ENCODE results near the gene CLBA1.
"Not testable (repeated sequence)": the region's sequence is repeated elsewhere in the genome, so short reads cannot be mapped to it uniquely, and the experiment has no call there.

Gene CLBA1

GRCh38 chr14:105034315-105035039 lies 48.9 kb downstream of the CLBA1 start:
- TF ChIP-seq POLR2AphosphoS5 (IDR thresholded peaks at IDR 0.05; ENCODE audit: borderline replicate concordance, low read depth, low read length) (no peak), EZH2 (IDR thresholded peaks at IDR 0.05) (no peak), FOXP2 (optimal IDR thresholded peaks at IDR 0.05; ENCODE audit: control extremely low read depth, extremely low read length, insufficient read depth) (no peak)
- H3K36me3 ChIP-seq (ENCODE audit: insufficient read depth, low read length), result no peaks in the 10 kb centered on the region
- no peak for DNase-seq (ENCODE audit: low read depth, low spot score)
- no peak overlapping the region for H3K27ac ChIP-seq
- no peak overlapping the region for H3K4me3 ChIP-seq
- no peak overlapping the region for H3K9ac ChIP-seq (ENCODE audit: insufficient read length)
- no peaks in the 10 kb centered on the region for H3K9me3 ChIP-seq (ENCODE audit: low read depth, low read length)

- H3K4me3 ChIP-seq; DNase-seq (ENCODE audit: low read depth, low spot score); H3K9me3 ChIP-seq (ENCODE audit: low read depth, low read length); H3K9ac ChIP-seq (ENCODE audit: insufficient read length); H3K27ac ChIP-seq; H3K36me3 ChIP-seq (ENCODE audit: insufficient read depth, low read length): not testable (repeated sequence)
These were observed 50.0 kb downstream of the CLBA1 start for GRCh38 chr14:105035616-105036015.

- Histone ChIP-seq H3K9ac (ENCODE audit: insufficient read length) (no peak overlapping the region), H3K36me3 (ENCODE audit: insufficient read depth, low read length) (no peaks in the 10 kb centered on the region), H3K4me3 (no peak overlapping the region), H3K27ac (no peak overlapping the region), H3K9me3 (ENCODE audit: low read depth, low read length) (no peaks in the 10 kb centered on the region)
- TF ChIP-seq EZH2 (IDR thresholded peaks at IDR 0.05) (no peak), POLR2AphosphoS5 (IDR thresholded peaks at IDR 0.05; ENCODE audit: borderline replicate concordance, low read depth, low read length) (no peak)
- no peak for DNase-seq (ENCODE audit: low read depth, low spot score)
These were observed 54.0 kb downstream of the CLBA1 start for GRCh38 chr14:105039458-105040205.

- Histone ChIP-seq H3K9me3 (ENCODE audit: low read depth, low read length) (no peaks in the 10 kb centered on the region), H3K36me3 (ENCODE audit: insufficient read depth, low read length) (no peaks in the 10 kb centered on the region), H3K27ac (no peak overlapping the region), H3K4me3 (no peak overlapping the region), H3K9ac (ENCODE audit: insufficient read length) (no peak overlapping the region)
- DNase-seq (ENCODE audit: low read depth, low spot score), result no peak
- TF ChIP-seq POLR2AphosphoS5 (IDR thresholded peaks at IDR 0.05; ENCODE audit: borderline replicate concordance, low read depth, low read length), result no peak
- TF ChIP-seq EZH2 (IDR thresholded peaks at IDR 0.05), result no peak
- TF ChIP-seq FOXP2 (optimal IDR thresholded peaks at IDR 0.05; ENCODE audit: control extremely low read depth, extremely low read length, insufficient read depth), result no peak
These were observed 56.5 kb downstream of the CLBA1 start for GRCh38 chr14:105041841-105042765.

- no peak for DNase-seq (ENCODE audit: low read depth, low spot score)
- Histone ChIP-seq H3K9ac (ENCODE audit: insufficient read length) (no peak overlapping the region), H3K27ac (no peak overlapping the region), H3K9me3 (ENCODE audit: low read depth, low read length) (no peaks in the 10 kb centered on the region), H3K36me3 (ENCODE audit: insufficient read depth, low read length) (no peaks in the 10 kb centered on the region), H3K4me3 (no peak overlapping the region)
- TF ChIP-seq POLR2AphosphoS5 (IDR thresholded peaks at IDR 0.05; ENCODE audit: borderline replicate concordance, low read depth, low read length), result no peak
- no peak for TF ChIP-seq EZH2 (IDR thresholded peaks at IDR 0.05)
- no peak for TF ChIP-seq FOXP2 (optimal IDR thresholded peaks at IDR 0.05; ENCODE audit: control extremely low read depth, extremely low read length, insufficient read depth)
These were observed 57.2 kb downstream of the CLBA1 start for GRCh38 chr14:105042813-105043212.

- Histone ChIP-seq H3K27ac (no peak overlapping the region), H3K9ac (ENCODE audit: insufficient read length) (no peak overlapping the region), H3K9me3 (ENCODE audit: low read depth, low read length) (no peaks in the 10 kb centered on the region), H3K4me3 (no peak overlapping the region), H3K36me3 (ENCODE audit: insufficient read depth, low read length) (no peaks in the 10 kb centered on the region)
- TF ChIP-seq POLR2AphosphoS5 (IDR thresholded peaks at IDR 0.05; ENCODE audit: borderline replicate concordance, low read depth, low read length) (no peak), FOXP2 (optimal IDR thresholded peaks at IDR 0.05; ENCODE audit: control extremely low read depth, extremely low read length, insufficient read depth) (no peak), EZH2 (IDR thresholded peaks at IDR 0.05) (no peak)
- no peak for DNase-seq (ENCODE audit: low read depth, low spot score)
These were observed 58.1 kb downstream of the CLBA1 start for GRCh38 chr14:105043641-105044040.

Data from SK-N-MC (cell line).